H4 (cell line): Measurements from ENCODE around the gene ZNF609. TPM values are rescaled to one million over a fixed set of nuclear protein-coding genes. Genes with fewer than 3 reads are reported as not detected.

Source experiments
- DNase-seq: peaks from one replicate; pipeline ENCODE4 v3.0.0-alpha.2; 2015; ENCODE audit warnings: low spot score
- total RNA-seq: library from RNA; depleted of rRNA; stranded (reverse); fragments of >200 nt; shearing (Covaris generic); gene quantifications from 2 replicates; pipeline ENCODE4 v1.2.3, GENCODE V29; 2014

Gene ZNF609
- total RNA-seq, 1 experiment from 2014 or later: 11.0 TPM

DNA sequence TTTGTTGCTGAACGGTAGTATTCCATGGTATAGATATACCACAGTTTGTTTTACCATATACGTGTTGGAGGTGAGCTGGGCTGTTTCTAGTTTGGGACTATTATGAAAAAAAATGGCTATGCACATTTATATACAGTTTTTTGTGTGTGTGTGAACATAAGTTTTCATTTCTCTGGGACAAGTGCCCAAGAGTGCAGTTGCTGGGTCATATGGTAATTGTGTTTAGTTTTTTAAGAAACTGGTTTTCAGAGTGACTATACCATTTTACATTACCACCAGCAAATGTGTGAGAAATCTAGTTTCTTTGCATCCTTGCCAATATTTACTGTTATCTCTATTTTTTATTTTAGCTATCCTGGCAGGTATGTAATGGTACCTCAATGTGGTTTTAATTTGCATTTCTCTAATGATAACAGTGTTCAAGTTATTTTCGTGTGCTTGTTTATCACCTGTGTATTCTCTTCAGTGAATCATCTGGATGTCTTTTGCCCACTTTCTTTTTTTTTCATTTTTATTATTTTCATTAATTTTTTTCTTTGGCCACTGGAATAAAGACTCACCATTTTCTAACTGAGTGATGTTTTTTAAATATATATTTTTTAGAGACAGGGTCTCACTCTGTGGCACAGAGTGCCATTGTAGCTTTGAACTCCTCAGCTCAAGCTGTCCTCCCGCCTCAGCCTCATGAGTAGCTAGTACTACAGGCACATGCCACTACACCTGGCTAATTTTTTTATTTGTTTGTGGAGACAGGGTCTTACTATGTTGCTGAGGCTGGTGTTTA is 75.3 kb downstream of the ZNF609 start:
- DNase-seq: no peak

DNA sequence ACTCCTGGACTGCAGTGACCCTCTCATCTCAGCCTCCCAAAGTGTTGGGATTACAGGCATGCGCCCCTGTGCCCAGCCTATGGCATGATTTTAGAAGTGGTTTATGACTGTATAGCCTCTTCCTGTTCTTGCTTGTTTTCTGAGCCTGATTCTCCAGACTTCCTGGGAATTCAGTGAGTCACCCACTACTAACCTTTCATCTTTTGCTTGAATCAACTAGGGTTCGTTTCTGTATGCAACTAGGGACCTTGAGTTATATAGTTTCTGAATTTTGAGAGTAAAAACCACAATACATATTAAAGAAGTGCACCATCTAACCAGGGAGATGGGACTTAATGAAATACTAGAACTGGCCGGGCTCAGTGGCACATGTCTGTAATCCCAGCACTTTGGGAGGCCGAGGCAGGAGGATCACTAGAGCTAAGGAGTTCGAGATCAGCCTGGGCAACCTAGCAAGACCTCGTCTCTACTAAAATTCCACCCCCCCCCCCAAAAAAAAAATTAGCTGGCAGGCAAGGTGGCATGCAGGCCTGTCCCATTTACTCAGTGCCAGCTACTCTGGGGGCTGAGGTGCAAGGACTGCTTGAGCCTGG is 76.0 kb downstream of the ZNF609 start:
- DNase-seq: peak; percentile 74

DNA sequence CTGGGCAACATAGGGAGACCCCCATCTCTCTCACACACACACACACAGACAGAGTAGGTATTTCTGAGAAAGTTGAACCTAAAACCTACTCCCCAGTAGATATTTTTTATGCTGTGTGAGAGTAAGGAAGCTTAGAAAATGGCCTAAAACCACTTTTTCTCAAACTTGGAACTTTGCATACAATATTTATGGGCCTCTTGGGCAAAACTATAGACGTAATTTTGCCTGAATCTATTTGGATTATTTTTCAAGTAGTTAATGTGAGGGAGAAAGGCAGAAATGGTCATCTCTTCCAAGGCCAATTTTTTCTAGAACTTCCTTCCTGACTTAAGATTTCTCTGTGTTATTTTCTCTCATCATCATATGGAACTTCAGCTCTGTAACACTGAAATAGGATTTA is 81.7 kb downstream of the ZNF609 start:
- no peak for DNase-seq

DNA sequence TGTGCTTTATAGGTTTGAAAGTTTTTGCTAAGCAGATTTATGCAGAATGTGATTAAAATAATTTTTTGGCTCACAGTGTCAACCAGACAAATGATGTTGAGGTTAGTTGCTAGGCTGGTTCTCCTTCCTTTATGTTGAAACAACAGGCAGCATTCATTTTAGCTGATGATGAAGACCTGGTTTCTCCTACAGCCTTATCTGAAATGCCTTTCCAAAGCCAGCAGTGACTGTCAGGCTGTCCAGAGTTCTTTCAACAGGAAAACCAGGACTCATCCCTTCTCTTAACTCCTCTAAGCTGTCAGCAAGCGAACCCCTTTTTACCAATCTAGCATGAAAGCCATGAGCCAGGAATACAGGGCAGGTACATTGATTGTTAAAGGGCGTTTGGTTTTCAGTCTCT is 84.1 kb downstream of the ZNF609 start:
- DNase-seq: no peak

DNA sequence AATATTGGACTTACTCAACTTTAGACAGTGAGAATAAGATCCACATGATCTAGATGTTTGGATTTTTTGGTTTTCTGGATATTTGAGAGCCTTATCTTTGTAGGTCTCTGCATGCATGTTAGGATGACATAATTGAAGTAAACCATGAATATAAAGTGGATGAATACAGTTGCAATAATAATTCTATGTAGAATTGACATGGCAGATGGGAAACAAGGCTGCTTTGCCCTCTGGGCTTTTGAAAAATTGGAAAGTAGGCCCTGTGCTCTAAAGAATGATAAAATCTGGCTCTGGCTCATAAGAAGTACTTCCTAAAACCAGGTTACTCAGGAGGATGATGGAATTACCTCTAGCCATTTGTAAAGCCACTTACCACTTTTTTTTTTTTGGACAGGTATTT is 86.9 kb downstream of the ZNF609 start:
- DNase-seq: no peak

DNA sequence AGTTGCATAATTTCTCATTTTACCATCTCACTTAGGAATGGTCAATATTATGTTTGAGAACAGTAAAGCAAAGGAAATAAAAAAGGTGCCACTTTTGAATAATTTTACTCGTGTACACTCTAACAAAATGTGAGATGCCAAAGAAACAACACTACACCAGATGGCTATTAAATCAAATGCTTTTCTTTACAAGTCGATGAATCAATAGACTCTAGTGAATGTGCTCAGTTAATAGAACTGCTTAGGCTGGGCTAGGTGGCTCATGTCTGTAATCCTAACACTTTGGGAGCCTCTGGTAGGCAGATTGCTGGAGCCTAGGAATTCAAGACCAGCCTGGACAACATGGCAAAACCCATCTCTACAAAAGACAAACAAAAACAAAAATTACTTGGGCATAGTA is 87.9 kb downstream of the ZNF609 start:
- no peak for DNase-seq

DNA sequence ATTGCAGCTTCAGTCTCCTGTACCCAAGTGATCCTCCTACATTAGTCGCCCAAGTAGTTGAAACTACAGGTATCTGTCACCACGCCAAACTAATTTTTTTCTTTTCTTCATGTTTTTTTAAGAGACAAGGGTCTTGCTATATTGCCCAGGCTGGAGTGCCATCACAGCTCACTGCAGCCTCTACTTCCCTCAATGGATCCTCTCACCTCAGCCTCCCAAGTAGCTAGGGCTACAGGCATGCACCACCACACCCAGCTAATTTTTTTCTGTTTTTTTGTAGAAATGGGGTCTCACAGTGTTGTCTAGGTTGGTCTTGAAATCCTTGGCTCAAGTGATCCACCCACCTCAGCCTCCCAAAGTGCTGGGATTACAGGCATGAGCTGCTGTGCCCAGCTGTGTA is 89.5 kb downstream of the ZNF609 start:
- DNase-seq: no peak

DNA sequence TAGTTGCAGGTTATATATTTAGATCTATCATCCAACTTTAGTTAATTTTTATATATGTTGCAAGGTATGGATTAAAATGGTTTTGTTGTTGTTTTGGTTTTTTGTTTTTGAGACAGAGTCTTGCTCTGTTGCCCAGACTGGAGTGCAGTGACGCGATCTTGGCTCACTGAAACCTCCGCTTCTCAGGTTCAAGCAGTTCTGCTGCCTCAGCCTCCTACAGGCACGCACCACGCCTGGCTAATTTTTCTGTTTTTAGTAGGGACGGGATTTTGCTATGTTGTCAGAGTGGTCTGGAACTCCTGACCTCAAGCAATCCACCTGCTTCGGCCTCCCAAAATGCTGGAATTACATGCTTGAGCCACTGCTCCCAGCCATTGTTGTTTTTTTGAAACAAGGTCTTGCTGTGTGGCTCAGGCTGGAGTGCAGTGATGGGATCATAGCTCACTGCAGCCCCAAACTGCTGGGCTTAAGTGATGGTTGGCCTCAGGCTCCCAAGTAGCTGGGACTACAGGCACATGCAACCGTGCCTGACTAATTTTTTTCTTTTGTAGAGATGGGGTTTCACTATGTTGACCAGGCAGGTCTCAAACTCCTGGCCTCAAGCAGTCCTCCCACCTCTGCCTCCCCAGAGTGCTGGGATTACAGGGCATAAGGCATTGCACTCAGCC is 92.0 kb downstream of the ZNF609 start:
- no peak for DNase-seq

DNA sequence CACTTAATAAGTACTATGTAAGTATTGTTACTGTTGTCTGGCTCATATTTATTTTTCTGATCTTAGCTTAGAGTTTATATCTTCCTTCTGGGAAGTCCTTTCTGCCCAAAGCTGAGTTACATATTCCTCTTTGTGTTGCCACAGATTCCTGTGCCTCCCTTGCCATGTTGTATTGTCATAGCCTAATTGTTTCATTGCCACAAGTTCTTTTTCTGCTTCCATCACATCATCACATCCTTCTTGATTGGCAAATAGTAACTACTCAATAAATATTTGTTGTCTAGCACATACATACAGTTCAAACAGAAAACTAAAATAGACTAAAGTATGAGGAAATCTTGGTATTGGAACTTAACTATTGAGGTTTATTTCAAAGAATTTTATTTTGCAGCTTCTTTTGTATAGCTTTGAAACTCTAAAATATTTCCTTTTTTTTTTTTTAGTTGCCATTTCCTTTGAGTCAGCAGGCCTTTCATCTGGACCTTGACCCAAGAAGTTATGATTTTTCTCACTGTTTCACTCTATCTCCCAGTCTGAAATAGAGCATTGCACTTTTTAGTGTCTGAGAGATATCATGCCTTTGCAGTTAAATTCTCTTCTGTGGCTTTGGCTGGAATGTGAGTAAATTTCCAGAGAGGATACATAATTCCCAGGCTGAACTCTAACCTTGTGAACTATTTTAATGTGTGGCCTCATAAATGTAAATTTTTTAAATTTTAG is 98.2 kb downstream of the ZNF609 start:
- no peak for DNase-seq

DNA sequence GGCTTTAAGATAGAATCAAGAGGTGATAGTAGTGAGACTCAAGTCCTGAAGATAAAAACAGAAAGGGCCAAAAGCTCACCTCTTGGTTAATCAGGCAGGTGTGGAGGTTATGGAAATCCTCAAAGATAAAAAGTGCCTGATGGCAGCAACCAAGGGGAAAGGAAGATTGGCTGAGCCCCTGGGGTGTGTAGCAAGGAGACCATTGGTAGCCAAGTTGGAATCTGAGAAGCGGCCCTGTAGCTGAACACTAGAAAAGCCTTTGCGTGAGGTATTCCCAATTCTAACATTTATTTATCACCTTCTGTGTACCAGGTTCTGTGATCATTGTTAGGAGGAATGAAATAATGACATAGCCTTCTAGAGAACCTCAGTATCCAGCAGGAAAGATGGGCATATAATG is 98.9 kb downstream of the ZNF609 start:
- no peak for DNase-seq

DNA sequence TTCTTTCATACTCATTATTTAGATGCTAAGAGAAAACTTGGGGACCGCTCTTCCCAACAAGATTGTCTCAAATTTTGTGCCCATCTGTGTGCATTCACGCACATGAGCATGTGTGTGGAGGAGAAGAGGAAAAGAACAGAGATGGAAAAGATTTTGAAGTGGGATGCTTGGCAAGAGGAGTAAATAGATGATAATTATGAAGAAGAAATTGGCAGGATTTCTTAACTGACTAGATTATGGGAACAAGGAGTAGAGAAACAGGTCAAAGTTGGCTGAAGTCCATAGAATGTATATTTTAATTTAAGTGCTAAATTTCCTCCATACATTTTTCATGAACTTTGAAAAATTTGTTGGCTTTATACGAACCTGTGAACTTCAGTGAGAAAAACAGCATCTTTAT is 100.1 kb downstream of the ZNF609 start:
- no peak for DNase-seq

DNA sequence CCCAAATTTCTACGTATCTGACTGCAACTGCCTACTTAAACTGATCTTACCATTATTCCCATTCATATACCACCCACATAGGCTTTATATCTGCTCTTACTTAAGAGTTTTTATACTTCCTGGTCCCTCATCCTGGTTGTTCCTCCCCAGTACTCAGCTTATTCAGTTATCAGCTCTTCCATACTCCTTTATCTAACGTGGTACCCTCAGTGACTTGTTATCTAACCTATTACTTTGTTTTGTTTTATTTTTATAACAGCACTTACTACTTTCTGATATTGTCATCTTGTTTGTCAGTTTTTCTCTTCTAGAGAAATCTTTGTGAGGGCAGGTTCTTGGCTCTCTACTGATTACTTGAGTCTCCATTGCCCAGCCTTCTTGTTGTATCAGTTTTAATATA is 100.6 kb downstream of the ZNF609 start:
- DNase-seq: no peak

DNA sequence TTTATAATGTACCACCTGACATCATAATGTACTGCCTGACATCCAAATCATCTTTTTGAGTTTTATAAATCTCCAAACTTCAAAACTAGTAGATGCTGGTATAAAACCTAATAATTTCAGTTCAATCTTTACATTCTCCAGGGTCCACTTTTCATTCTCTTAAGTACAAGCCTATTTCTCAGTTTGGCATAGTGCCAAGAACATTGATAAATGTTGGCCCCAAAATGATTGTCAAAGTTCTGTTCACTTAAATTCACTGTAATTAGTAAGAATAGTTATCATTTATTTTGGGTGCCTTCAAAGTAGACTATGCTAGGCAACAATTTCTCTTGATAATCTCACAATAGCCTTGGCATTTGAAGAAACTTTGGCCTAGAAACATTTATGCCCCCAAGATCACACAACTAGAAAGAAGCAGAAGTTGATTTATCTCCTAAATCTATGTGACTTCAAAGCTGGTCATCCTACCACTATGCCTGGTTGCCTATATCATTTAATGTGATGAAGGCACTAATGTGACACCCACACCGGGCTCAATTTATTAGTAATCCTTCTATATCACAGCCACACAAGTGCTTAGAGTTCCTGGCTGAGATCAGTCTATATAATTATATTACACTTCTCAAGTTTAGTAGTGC is 101.7 kb downstream of the ZNF609 start:
- no peak for DNase-seq

DNA sequence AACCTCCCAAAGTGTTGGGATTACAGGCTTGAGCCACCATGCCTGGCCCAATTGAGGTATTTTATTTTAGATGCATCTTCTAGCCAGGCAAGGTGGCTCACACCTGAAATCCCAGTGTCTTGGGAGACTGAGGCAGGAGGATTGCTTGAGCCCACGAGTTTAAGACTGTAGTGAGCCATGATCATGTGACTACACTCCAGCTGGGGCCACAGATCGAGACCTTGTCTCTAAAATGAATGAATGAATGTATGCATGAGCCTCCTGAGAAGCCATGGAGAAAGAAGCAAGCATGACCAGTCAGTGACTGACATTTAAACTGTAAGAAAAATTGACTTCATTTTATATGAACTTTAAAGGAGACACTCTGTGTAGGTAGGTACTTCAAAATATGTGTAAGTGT is 105.7 kb downstream of the ZNF609 start:
- no peak for DNase-seq

DNA sequence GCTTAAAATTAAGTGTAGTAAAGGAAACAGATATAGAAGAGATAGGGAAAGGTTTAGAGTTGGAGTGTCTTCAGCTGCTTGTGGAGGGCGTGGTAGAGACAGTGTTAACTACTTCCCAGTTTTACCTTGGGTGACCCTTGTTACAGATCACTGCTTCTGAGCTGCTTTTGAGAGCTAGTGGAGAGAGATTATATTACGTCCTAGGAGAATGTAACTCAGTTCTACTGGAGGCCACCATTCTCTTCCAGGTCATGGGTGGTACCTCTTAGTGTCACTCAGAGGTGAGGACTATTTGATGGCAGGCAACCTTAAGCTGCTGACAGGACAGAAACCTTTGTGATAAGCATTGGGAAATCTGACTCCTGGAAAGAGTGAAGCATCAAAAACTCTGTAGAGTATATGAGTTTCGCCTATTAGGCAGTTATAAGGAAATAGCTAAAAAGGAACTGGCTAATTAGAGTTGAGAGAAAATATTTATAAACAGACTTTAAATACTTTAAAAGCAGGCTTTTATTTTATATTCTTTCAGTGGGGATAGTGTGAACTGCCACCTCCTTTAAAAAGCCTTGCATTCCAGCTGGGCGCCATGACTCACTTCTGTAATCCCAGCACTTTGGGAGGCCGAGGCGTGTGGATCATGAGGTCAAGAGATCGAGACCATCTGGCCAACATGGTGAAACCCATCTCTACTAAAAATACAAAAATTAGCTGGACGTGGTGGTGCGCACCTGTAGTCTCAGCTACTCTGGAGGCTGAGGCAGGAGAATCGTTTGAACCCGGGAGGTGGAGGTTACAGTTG is 106.5 kb downstream of the ZNF609 start:
- DNase-seq: no peak

DNA sequence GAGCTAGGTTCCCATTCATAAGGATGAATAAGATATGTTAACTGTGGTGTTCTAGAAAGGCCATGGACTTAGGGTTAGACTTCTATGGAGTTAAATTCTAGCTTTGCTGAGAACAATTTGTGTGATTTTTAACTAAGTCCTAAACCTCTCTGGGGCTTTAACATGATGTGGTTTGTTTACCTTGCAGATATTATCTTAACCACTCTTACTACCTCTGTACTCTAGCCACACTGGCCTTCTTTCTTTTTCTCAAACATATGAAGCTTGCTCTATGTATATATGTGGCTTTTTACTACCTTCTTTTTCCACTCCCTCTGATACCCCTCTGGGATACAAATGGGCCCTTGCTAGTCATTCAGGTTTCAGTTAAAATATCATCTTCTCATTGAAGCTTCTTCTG is 108.4 kb downstream of the ZNF609 start:
- no peak for DNase-seq

DNA sequence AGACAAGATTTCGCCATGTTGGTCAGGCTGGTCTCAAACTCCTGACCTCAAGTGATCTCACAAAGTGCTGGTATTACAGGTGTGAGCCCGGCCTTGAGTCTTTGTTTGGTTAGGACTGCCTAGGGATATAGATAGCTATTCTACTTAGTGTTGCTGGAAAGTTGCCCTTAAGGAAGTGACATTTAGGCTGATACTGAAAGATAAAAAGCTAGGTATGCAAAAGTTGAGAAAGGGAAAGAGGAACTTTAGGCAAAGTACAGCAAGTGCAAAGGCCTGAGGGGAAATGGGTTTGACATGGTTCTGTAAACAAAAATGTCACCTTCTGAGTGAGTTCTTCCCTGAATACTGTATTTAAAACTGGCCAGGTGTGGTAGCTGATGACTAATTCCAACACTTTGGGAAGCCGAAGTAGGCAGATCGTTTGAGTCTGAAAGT is 111.5 kb downstream of the ZNF609 start:
- DNase-seq: no peak

DNA sequence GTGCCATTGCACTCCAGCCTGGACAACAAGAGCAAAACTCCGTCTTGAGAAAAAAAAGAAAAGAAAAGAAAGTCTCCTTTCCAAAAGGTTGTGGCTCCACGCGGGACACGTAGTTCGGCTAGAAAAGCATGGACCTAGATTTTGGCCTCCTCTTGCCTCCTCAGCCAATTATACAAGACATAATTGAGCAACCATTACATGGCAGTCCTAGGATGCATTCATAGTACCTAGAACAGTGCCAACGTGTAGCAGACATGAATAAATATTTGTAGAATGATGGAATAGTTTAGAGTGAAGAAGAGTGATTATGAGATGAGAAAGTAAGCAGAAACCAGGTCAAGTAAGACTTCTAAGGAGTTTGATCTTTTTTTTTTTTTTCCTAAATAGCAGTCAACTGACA is 112.5 kb downstream of the ZNF609 start:
- DNase-seq: no peak

DNA sequence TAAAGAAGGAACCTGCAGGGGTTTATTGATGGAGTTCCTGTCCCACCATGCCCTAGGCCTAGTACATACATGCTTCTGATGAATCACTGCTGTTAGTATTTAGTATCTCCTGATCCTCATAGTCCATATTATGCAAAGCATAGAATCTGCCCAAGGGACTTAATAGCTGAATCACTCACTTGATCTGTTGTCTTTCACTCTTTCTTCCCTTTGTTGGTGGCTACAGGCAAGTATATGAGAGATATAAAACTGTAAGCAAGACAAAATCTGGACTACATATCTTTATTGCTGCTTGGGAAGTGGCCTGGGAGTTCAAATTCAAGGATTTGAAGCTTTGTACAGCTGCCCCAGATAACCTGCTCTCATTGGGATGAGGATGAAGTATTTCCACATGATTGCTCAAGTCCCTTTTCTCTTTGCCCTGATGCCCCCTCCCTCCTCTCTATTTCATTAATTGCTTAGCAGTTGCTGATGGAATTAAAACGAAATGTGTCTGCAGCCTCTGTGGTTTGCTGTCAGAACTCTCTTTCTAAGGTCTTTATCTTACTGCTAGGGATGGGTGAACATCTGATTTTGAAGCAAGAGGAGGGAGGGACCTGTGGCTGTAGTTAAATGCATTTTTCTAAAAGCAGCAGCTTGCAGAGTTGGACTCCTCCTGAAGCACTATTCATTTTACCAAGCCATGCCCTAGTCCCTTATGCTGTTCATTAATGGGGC is 114.1 kb downstream of the ZNF609 start:
- DNase-seq: no peak

DNA sequence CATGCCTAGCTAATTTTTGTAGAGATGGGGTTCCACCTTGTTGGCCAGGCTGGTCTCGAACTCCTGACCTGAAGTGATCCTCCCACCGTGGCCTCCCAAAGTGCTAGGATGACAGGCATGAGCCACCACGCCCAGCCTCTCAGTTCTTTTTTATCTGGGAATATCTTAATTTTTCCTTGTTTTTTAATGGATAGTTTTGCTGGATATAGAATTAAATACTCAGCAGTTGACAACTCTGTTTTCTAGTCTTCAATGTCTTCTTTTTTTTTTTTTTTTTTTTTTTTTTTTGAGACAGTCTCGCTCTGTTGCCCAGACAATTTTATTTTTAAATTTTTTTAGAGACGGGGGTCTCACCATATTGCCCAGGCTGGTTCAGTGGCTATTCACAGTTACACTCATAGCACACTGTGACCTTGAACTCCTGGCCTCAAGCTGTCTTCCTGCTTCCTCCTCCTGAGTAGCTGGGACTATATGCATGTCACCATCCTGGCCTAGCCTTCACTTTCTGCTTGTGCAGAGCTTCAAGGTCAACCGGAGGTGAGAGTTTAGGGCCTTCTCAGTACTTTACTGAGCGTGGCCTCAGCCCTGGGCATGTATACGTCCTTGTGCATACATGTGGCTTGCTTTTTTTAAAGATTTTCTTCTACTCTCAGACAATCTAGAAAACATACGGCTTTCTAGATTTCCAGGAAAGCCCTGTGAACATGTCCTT is 120.5 kb downstream of the ZNF609 start:
- no peak for DNase-seq
